ENCODE results near the gene ZDHHC18. TPM values are rescaled to one million over a fixed set of nuclear protein-coding genes. Genes with fewer than 3 reads are reported as not detected.

ZDHHC18 gene
- total RNA-seq, 1 donor from 2014 or later, result 24.2 TPM

DNA sequence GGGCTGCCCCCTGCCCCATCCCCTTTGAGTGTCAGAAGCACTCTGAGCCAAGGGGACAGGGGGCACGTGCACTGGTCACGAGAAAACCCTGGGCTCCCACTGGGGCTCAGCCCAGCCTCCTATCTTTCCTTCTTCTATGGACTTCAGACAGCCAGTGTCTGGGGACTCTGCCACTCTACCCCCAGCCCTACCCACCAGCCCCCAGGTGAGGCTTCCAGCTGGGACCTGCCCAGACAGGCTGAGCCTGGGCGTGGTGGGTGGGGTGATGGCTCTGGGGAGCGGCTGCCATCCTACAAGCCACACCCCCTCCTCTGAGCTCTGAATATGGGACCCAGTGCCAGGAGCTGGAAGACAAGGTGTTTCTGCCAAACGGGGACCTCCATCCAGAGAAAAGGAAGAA, 28.4 kb downstream of the ZDHHC18 start:
- no peak for DNase-seq (ENCODE audit: extremely low spot score, unreplicated experiment)
- Mint-ChIP-seq H3K27me3 (ENCODE audit: unreplicated experiment) (no peaks in the 10 kb centered on the region), H3K36me3 (ENCODE audit: unreplicated experiment) (peaks cover 37% of the 10 kb centered on the region), H3K4me3 (ENCODE audit: unreplicated experiment) (no peak overlapping the region), H3K4me1 (ENCODE audit: unreplicated experiment) (peaks cover 3% of the 10 kb centered on the region), H3K27ac (ENCODE audit: unreplicated experiment) (no peak overlapping the region), H3K9me3 (ENCODE audit: unreplicated experiment) (no peaks in the 10 kb centered on the region)
- TF ChIP-seq, protein P1, sequence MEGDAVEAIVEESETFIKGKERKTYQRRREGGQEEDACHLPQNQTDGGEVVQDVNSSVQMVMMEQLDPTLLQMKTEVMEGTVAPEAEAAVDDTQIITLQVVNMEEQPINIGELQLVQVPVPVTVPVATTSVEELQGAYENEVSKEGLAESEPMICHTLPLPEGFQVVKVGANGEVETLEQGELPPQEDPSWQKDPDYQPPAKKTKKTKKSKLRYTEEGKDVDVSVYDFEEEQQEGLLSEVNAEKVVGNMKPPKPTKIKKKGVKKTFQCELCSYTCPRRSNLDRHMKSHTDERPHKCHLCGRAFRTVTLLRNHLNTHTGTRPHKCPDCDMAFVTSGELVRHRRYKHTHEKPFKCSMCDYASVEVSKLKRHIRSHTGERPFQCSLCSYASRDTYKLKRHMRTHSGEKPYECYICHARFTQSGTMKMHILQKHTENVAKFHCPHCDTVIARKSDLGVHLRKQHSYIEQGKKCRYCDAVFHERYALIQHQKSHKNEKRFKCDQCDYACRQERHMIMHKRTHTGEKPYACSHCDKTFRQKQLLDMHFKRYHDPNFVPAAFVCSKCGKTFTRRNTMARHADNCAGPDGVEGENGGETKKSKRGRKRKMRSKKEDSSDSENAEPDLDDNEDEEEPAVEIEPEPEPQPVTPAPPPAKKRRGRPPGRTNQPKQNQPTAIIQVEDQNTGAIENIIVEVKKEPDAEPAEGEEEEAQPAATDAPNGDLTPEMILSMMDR (IDR thresholded peaks at IDR 0.05), result no peak

DNA sequence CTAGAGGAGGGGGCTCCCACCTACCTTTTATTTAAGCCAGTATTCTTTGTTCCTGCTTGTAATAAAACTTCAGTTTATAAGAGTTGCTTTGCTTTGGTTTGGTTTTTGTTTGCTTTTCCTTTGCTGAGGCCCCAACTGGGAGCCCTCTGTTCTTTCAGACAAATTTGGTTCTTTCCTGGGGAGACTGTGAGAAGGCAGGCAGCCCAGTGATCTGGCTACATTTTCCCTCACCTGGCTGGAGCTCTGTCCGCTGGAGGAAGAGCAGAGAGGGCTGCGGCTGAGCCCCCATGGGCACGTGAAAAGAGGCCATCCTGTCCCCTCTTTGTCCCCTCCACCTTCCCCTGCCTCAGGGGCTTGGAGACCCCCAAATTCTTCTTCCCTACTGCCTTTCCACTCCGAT, 29.1 kb downstream of the ZDHHC18 start:
- Mint-ChIP-seq H3K27ac (ENCODE audit: unreplicated experiment) (no peak overlapping the region), H3K27me3 (ENCODE audit: unreplicated experiment) (no peaks in the 10 kb centered on the region), H3K9me3 (ENCODE audit: unreplicated experiment) (no peaks in the 10 kb centered on the region), H3K4me3 (ENCODE audit: unreplicated experiment) (no peak overlapping the region), H3K4me1 (ENCODE audit: unreplicated experiment) (peaks cover 3% of the 10 kb centered on the region), H3K36me3 (ENCODE audit: unreplicated experiment) (peaks cover 35% of the 10 kb centered on the region)
- TF ChIP-seq, protein P1 (IDR thresholded peaks at IDR 0.05), result no peak
- DNase-seq (ENCODE audit: extremely low spot score, unreplicated experiment), result no peak

DNA sequence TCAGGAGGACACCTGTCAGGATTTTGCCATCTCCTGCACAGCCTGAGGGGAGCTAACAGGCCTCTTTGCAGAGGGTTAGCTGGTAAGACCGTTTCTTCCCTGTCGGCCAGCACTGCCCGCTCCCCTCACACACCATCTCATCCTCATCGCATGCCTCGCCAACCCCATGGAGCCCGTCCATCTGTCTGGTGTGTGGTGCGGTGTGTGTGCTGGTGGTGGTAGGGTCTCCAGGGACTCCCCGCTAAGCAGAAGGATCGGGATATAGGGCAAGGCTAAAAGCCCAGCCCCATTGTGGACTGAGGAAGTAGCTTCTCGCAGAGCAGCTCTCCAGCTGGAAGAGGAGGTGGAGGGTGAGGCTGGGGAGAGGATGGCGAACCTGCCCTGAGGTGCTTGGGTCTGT, 29.7 kb downstream of the ZDHHC18 start:
- Mint-ChIP-seq H3K27ac (ENCODE audit: unreplicated experiment) (no peak overlapping the region), H3K4me3 (ENCODE audit: unreplicated experiment) (no peak overlapping the region), H3K9me3 (ENCODE audit: unreplicated experiment) (no peaks in the 10 kb centered on the region), H3K27me3 (ENCODE audit: unreplicated experiment) (no peaks in the 10 kb centered on the region), H3K36me3 (ENCODE audit: unreplicated experiment) (peaks cover 31% of the 10 kb centered on the region), H3K4me1 (ENCODE audit: unreplicated experiment) (peaks cover 4% of the 10 kb centered on the region)
- no peak for DNase-seq (ENCODE audit: extremely low spot score, unreplicated experiment)
- TF ChIP-seq, protein P1 (IDR thresholded peaks at IDR 0.05), result no peak

DNA sequence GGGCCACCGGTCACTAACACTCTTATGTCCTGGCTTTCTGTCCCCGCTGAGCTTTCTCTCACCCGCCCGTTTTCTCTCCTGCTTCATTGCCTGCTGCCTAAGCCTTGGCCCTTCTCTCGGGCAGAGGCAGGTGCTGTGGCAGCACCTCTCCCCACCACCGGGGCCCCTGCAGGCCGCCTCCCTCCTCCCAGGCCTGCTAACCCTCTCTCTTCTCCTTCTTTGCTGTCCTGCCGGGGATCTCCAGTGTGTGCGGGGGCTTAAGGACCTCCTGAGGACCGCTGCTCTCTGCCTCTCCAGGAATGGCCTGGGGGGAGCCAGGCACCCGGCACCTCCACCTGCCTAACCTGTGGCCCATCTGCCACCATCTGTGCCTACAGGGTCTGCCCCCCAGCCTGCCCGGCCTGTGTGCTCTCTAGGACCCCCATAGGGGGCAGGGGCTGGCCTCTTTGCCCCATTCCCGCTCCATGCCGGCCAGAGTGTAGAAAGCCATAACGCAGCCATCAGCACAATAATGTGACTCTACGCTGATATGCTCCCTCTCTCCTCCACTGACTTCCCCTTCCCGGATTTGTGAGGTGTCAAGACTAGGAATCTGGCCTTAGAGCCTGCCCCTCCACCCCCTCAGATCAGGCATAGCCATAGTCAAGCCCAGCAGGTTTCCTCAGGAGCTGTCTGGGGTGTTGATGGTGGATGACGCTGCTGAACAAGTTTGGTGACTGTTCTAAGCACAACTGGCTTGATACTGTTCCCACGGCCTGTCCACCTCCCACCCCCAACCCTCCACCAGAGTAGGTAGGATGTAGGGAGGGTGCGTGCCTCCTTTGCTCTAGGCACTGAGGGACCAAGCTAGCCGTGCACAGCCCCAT, 30.3 kb downstream of the ZDHHC18 start:
- H3K4me1 Mint-ChIP-seq (ENCODE audit: unreplicated experiment), result peaks cover 9% of the 10 kb centered on the region
- DNase-seq (ENCODE audit: extremely low spot score, unreplicated experiment), result no peak
- no peaks in the 10 kb centered on the region for H3K27me3 Mint-ChIP-seq (ENCODE audit: unreplicated experiment)
- no peaks in the 10 kb centered on the region for H3K9me3 Mint-ChIP-seq (ENCODE audit: unreplicated experiment)
- no peak overlapping the region for H3K4me3 Mint-ChIP-seq (ENCODE audit: unreplicated experiment)
- TF ChIP-seq, protein P1 (IDR thresholded peaks at IDR 0.05), result no peak
- peaks cover 24% of the 10 kb centered on the region for H3K36me3 Mint-ChIP-seq (ENCODE audit: unreplicated experiment)
- H3K27ac Mint-ChIP-seq (ENCODE audit: unreplicated experiment), result no peak overlapping the region

DNA sequence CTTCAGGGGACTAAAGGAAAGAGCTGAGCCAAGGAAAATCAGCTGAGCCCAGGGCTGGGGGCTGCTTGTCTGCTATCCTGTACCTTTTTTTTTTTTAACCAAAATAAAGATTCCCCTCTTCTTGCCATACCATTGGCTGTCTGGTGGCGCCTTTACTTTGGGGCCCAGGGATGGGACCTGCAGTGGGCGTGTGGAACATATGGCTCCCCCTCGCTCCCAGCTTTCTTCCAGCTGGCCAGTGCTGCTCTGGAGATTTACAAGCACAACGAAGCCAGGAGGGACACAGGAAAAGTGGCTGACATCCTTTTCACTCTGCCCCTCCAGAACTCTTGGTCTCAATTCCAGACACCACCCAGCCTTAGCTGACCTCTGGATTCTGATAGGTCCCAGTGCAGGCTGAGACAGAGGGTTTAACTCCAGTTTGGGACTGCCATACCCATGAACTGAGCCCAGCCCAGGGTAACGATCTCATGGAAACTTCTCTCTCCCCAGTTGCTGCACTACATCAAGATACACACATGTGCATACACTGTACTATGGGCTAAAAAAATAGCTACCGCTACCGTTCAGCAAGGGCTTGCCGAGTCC, 31.1 kb downstream of the ZDHHC18 start:
- H3K36me3 Mint-ChIP-seq (ENCODE audit: unreplicated experiment), result peaks cover 18% of the 10 kb centered on the region
- H3K9me3 Mint-ChIP-seq (ENCODE audit: unreplicated experiment), result no peaks in the 10 kb centered on the region
- peaks cover 9% of the 10 kb centered on the region for H3K4me1 Mint-ChIP-seq (ENCODE audit: unreplicated experiment)
- no peak for DNase-seq (ENCODE audit: extremely low spot score, unreplicated experiment)
- H3K27me3 Mint-ChIP-seq (ENCODE audit: unreplicated experiment), result no peaks in the 10 kb centered on the region
- no peak overlapping the region for H3K27ac Mint-ChIP-seq (ENCODE audit: unreplicated experiment)
- H3K4me3 Mint-ChIP-seq (ENCODE audit: unreplicated experiment), result no peak overlapping the region
- TF ChIP-seq, protein P1 (IDR thresholded peaks at IDR 0.05), result no peak
